Measurements from ENCODE around the gene TAL1. TPM values are rescaled to one million over a fixed set of nuclear protein-coding genes. Genes with fewer than 3 reads are reported as not detected.

TAL1 gene
- total and polyA plus RNA-seq, 2 of the 13 experiments (the other 11 are each of a cell fraction or from before 2014, with no cell fraction given), result 0.05 TPM; not detected in 1

DNA sequence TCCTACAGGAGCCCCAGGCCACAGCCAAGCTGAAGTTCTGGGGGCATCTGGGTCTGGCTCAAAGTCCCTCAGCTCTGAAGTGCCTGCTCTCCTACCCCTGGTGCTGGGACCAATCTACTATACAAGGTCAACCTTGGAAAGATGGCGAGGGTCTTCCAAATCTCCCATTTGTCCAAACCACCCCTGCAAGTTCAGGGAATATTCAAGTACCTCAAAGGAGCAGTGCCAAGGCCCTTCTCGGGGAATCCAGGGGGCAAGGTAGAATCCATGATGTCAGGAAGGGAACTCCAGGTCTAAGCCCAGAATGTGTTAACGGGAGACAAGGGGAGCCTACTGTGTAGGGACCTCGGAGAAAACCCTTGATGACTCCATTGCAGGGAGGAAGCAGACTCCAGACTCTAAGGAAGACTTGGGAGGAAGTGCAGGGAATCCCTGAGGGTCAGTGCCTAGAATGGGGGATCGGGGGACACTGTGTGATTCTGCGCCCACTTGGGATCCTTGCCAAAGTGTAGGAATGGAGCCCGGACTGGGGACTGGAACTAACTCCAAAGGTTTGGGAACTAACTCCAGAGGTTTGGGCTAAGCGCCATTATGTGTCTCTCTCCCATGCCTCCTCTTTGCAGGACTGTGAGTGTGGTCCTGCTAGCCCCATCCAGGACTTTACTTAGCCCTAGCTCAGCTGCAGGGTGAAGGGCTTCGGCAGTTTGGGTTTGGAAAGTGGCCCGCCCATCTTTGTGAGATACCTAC, 8.7 kb downstream of the TAL1 start:
- Histone ChIP-seq H3K4me2 (ENCODE audit: low read depth, low read length) (no peak overlapping the region), H3K4me1 (ENCODE audit: insufficient read depth, low read length) (peaks cover 24% of the 10 kb centered on the region), H3K9ac (ENCODE audit: insufficient read depth, low read depth, low read length) (no peak overlapping the region), H3K9me3 (ENCODE audit: low read length) (no peaks in the 10 kb centered on the region), H3K36me3 (replicated peaks in 1 of 2; ENCODE audit: control insufficient read depth in 1 of 2, insufficient read depth in 2 of 2, low read length in 2 of 2) (no peaks in the 10 kb centered on the region), H2AFZ (ENCODE audit: low read length) (no peak overlapping the region), H3K79me2 (ENCODE audit: insufficient read depth, low read length) (no peaks in the 10 kb centered on the region), H4K20me1 (ENCODE audit: insufficient read depth, low read length) (no peaks in the 10 kb centered on the region), H3K27me3 (ENCODE audit: control insufficient read depth in 1 of 2, insufficient read depth in 2 of 2, low read length in 2 of 2) (peaks cover 14 to 80% of the 10 kb centered on the region in 2 experiments), H3K27ac (ENCODE audit: extremely low read length, insufficient read depth, low read length) (no peak overlapping the region), H3K4me3 (replicated peaks in 1 of 3; ENCODE audit: insufficient read depth in 1 of 3, low read depth in 2 of 3, low read length in 3 of 3) (no peak overlapping the region)
- DNase-seq (ENCODE audit: low spot score) (no peak), ATAC-seq (no peak), FAIRE-seq (no peak)
- CTCF ChIA-PET (ENCODE audit: low intra/inter-chr PET ratio, low total read pairs), result no interaction called here
- TF ChIP-seq BCL6 (CRISPR knock-in tag; IDR thresholded peaks at IDR 0.05), result no peak
- TF ChIP-seq ZNF547 (CRISPR knock-in tag; IDR thresholded peaks at IDR 0.05), result no peak
- TF ChIP-seq HNRNPUL1 (IDR thresholded peaks at IDR 0.05; ENCODE audit: low read depth, low read length), result no peak
- TF ChIP-seq ZMYM2 (CRISPR knock-in tag; IDR thresholded peaks at IDR 0.05), result no peak
- TF ChIP-seq, protein P1, sequence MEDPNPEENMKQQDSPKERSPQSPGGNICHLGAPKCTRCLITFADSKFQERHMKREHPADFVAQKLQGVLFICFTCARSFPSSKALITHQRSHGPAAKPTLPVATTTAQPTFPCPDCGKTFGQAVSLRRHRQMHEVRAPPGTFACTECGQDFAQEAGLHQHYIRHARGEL (CRISPR knock-in tag; IDR thresholded peaks at IDR 0.05), result no peak
- no peak for TF ChIP-seq JDP2 (CRISPR knock-in tag; IDR thresholded peaks at IDR 0.05; ENCODE audit: borderline replicate concordance)
- TF ChIP-seq KAT7 (CRISPR knock-in tag; IDR thresholded peaks at IDR 0.05; ENCODE audit: borderline replicate concordance), result no peak
- TF ChIP-seq PITX1 (CRISPR knock-in tag; IDR thresholded peaks at IDR 0.05), result no peak
- no peak for TF ChIP-seq ZNF414 (CRISPR knock-in tag; IDR thresholded peaks at IDR 0.05)
- TF ChIP-seq MIER2 (CRISPR knock-in tag; IDR thresholded peaks at IDR 0.05), result no peak
- 35% methylated on average over 9 of the region's 10 CpGs for WGBS (ENCODE audit: low lambda C conversion rate)
- in situ Hi-C loops (cut with HindIII; ENCODE audit: extremely low pct_ligation_motif_present, low pct_unique_long_range_greater_than_20kb), result no loop called here
- no TSS peak for BruUV-seq (replicated peaks)
- POLR2A ChIA-PET, result no interaction called here
- intact Hi-C loops (cut with micrococcal nuclease; ENCODE audit: unreplicated experiment), result loop anchor here (5.0 kb wide), 1 partner anchor 264 kb away; no protein-coding TSS in a partner anchor
